Osteoblast (primary cell): ENCODE measurements around the gene HEYL. TPM values are rescaled to one million over a fixed set of nuclear protein-coding genes. Genes with fewer than 3 reads are reported as not detected.

ENCODE experiments used
- DNase-seq: peaks from one replicate; pipeline ENCODE4 v3.0.0; 2011; ENCODE audit warnings: low spot score, mixed read lengths; ENCODE audit not compliant: insufficient read length; ENCODE audit errors: missing footprints
- H2AFZ ChIP-seq: 2 replicates; pipeline ENCODE4 v1.6.0; 2011; ENCODE audit warnings: mild to moderate bottlenecking, low read length
- H3K27ac ChIP-seq: 2 replicates; pipeline ENCODE4 v1.5.1; 2011; ENCODE audit warnings: mild to moderate bottlenecking, low read depth, low read length, moderate library complexity
- H3K27me3 ChIP-seq: 2 replicates; pipeline ENCODE4 v1.6.0; 2012; ENCODE audit warnings: mild to moderate bottlenecking, control low read depth, inconsistent platforms, low read length, moderate library complexity; ENCODE audit not compliant: insufficient read depth
- H3K36me3 ChIP-seq: 2 replicates; pipeline ENCODE4 v1.5.1; 2011; ENCODE audit warnings: mild to moderate bottlenecking, low read length, control low read depth, moderate library complexity; ENCODE audit not compliant: insufficient read depth
- H3K4me1 ChIP-seq: 2 replicates; pipeline ENCODE4 v1.5.1; 2011; ENCODE audit warnings: mild to moderate bottlenecking, low read length, control low read depth, moderate library complexity; ENCODE audit not compliant: insufficient read depth
- H3K4me2 ChIP-seq: 2 replicates; pipeline ENCODE4 v1.6.0; 2011; ENCODE audit warnings: mild to moderate bottlenecking, low read length; ENCODE audit not compliant: insufficient read depth
- H3K4me3 ChIP-seq: fragments of 200-600 bp; sonication (generic); 3 replicates; pipeline ENCODE4 v1.5.1; 2012; ENCODE audit warnings: mild to moderate bottlenecking, low read length, inconsistent platforms; ENCODE audit not compliant: insufficient read depth
- H3K79me2 ChIP-seq: 2 replicates; pipeline ENCODE4 v1.6.0; 2012; ENCODE audit warnings: mild to moderate bottlenecking, low read length, control low read depth, inconsistent platforms; ENCODE audit not compliant: insufficient read depth
- H3K9me3 ChIP-seq: 2 replicates; pipeline ENCODE4 v1.5.1; 2011; ENCODE audit warnings: low read depth, low read length, control low read depth
- H4K20me1 ChIP-seq: 2 replicates; pipeline ENCODE4 v1.6.0; 2012; ENCODE audit warnings: mild to moderate bottlenecking, low read length, control low read depth; ENCODE audit not compliant: insufficient read depth
- CTCF ChIP-seq: IDR thresholded peaks from 2 replicates; pipeline ENCODE4 v1.5.1; 2011; ENCODE audit warnings: mild to moderate bottlenecking, low read depth, low read length, moderate library complexity; ENCODE audit errors: extremely low read depth
- total RNA-seq: library from RNA; depleted of rRNA; stranded (reverse); fragments of >200 nt; gene quantifications from 2 replicates; pipeline ENCODE4 v1.2.3, GENCODE V29; 2012

Gene HEYL
- total RNA-seq, 1 donor: under 0.01 TPM

DNA sequence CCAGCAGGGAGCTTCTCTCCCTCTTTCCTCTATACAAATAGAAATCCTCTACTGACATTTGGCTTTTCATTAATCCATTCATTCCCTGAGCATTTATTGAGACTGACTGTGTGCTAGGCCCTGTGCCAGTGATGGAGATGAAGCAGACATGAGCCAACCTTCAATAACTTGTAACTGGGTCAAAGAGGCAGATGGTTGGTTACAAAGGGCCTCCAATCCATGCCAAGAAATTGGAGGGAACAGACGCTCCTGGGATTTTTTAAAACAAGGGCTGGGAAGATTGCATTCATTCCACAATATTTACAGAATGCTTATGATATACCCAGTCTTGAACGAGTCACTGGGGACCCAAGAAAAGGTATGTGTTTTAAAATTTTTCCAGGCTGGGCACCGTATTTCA lies 45.6 kb upstream of the HEYL start:
- H3K9me3 ChIP-seq: no peaks in the 10 kb centered on the region
- H3K27me3 ChIP-seq: peaks cover 84% of the 10 kb centered on the region
- no peak overlapping the region for H3K27ac ChIP-seq
- no peak overlapping the region for H3K4me2 ChIP-seq
- DNase-seq: no peak
- no peaks in the 10 kb centered on the region for H3K36me3 ChIP-seq
- H3K79me2 ChIP-seq: no peaks in the 10 kb centered on the region
- no peak overlapping the region for H2AFZ ChIP-seq
- no peaks in the 10 kb centered on the region for H3K4me1 ChIP-seq
- no peaks in the 10 kb centered on the region for H4K20me1 ChIP-seq
- H3K4me3 ChIP-seq: no peak overlapping the region
- TF ChIP-seq CTCF: no peak

GRCh38 chr1:39684313-39684664 lies 44.8 kb upstream of the HEYL start:
- no peak overlapping the region for H3K4me3 ChIP-seq
- no peaks in the 10 kb centered on the region for H3K36me3 ChIP-seq
- H3K27ac ChIP-seq: no peak overlapping the region
- no peaks in the 10 kb centered on the region for H3K79me2 ChIP-seq
- H3K4me2 ChIP-seq: no peak overlapping the region
- H4K20me1 ChIP-seq: no peaks in the 10 kb centered on the region
- no peak overlapping the region for H2AFZ ChIP-seq
- no peaks in the 10 kb centered on the region for H3K9me3 ChIP-seq
- TF ChIP-seq CTCF: no peak
- H3K4me1 ChIP-seq: no peaks in the 10 kb centered on the region
- peaks cover 80% of the 10 kb centered on the region for H3K27me3 ChIP-seq
- no peak for DNase-seq

- no peaks in the 10 kb centered on the region for H3K4me1 ChIP-seq
- no peaks in the 10 kb centered on the region for H3K79me2 ChIP-seq
- no peaks in the 10 kb centered on the region for H3K9me3 ChIP-seq
- no peak overlapping the region for H3K4me3 ChIP-seq
- H2AFZ ChIP-seq: peak overlapping the region; percentile 51
- H3K4me2 ChIP-seq: no peak overlapping the region
- no peak overlapping the region for H3K27ac ChIP-seq
- TF ChIP-seq CTCF: no peak
- no peaks in the 10 kb centered on the region for H3K36me3 ChIP-seq
- peaks cover 76% of the 10 kb centered on the region for H3K27me3 ChIP-seq
- H4K20me1 ChIP-seq: no peaks in the 10 kb centered on the region
- DNase-seq: no peak
These were observed 44.3 kb upstream of the HEYL start for GRCh38 chr1:39683591-39684312.

- Histone ChIP-seq H3K4me3 (no peak overlapping the region), H3K4me1 (no peaks in the 10 kb centered on the region), H3K4me2 (no peak overlapping the region), H3K36me3 (no peaks in the 10 kb centered on the region), H2AFZ (no peak overlapping the region), H4K20me1 (no peaks in the 10 kb centered on the region), H3K27me3 (peaks cover 64% of the 10 kb centered on the region), H3K27ac (no peak overlapping the region), H3K9me3 (no peaks in the 10 kb centered on the region), H3K79me2 (no peaks in the 10 kb centered on the region)
- no peak for DNase-seq
- no peak for TF ChIP-seq CTCF
These were observed 42.6 kb upstream of the HEYL start for GRCh38 chr1:39681999-39682398.
